GM21515 (cell line): ENCODE measurements around the gene ASCL2.
"Not testable (repeated sequence)": the region's sequence is repeated elsewhere in the genome, so short reads cannot be mapped to it uniquely, and the experiment has no call there.

Source experiments
- ATAC-seq: cut with Tn5 transposase; IDR thresholded peaks from one replicate; pipeline ENCODE4 v1.9.1; 2021; ENCODE audit not compliant: unreplicated experiment

The ASCL2 gene

GRCh38 chr11:2298795-2299761 is 28.7 kb upstream of the ASCL2 start:
- no peak for ATAC-seq

GRCh38 chr11:2298131-2298794 is 27.9 kb upstream of the ASCL2 start:
- no peak for ATAC-seq

- no peak for ATAC-seq
These were observed 27.2 kb upstream of the ASCL2 start for GRCh38 chr11:2297623-2298030.

- ATAC-seq: no peak
These were observed 26.7 kb upstream of the ASCL2 start for GRCh38 chr11:2296913-2297622.

GRCh38 chr11:2295971-2296912 is 25.9 kb upstream of the ASCL2 start:
- ATAC-seq: no peak

- ATAC-seq: no peak
These were observed 24.5 kb upstream of the ASCL2 start for GRCh38 chr11:2294926-2295290.

- no peak for ATAC-seq
These were observed 23.9 kb upstream of the ASCL2 start for GRCh38 chr11:2293984-2294925.

GRCh38 chr11:2293531-2293971 is 23.2 kb upstream of the ASCL2 start:
- no peak for ATAC-seq

- no peak for ATAC-seq
These were observed 20.0 kb upstream of the ASCL2 start for GRCh38 chr11:2290351-2290841.

GRCh38 chr11:2289859-2290258 is 19.5 kb upstream of the ASCL2 start:
- ATAC-seq: no peak

- no peak for ATAC-seq
These were observed 19.0 kb upstream of the ASCL2 start for GRCh38 chr11:2289350-2289749.

GRCh38 chr11:2287091-2287490 is 16.7 kb upstream of the ASCL2 start:
- no peak for ATAC-seq

- ATAC-seq: not testable (repeated sequence)
These were observed 16.0 kb upstream of the ASCL2 start for GRCh38 chr11:2286350-2286749.

GRCh38 chr11:2280208-2280607 is 9.8 kb upstream of the ASCL2 start:
- ATAC-seq: no peak

GRCh38 chr11:2277933-2278523 is 7.6 kb upstream of the ASCL2 start:
- no peak for ATAC-seq

- no peak for ATAC-seq
These were observed 6.6 kb upstream of the ASCL2 start for GRCh38 chr11:2277008-2277346.

GRCh38 chr11:2276280-2277007 is 6.1 kb upstream of the ASCL2 start:
- ATAC-seq: no peak
